DND-41 (cell line): ENCODE data around the gene BBS5.

Experiments used
- EZH2 ChIP-seq: IDR thresholded peaks from 3 replicates; pipeline ENCODE4 v1.6.1; 2012; ENCODE audit warnings: borderline replicate concordance, low read depth, mild to moderate bottlenecking, moderate library complexity, low read length, inconsistent platforms; ENCODE audit not compliant: severe bottlenecking
- TF ChIP-seq, protein P1 (sequence below): IDR thresholded peaks from 2 replicates; pipeline ENCODE4 v1.5.1; 2012; ENCODE audit warnings: borderline replicate concordance, low read length, moderate library complexity, mild to moderate bottlenecking; ENCODE audit not compliant: poor library complexity, severe bottlenecking; ENCODE audit errors: extremely low read depth

- TF ChIP-seq, protein P1, sequence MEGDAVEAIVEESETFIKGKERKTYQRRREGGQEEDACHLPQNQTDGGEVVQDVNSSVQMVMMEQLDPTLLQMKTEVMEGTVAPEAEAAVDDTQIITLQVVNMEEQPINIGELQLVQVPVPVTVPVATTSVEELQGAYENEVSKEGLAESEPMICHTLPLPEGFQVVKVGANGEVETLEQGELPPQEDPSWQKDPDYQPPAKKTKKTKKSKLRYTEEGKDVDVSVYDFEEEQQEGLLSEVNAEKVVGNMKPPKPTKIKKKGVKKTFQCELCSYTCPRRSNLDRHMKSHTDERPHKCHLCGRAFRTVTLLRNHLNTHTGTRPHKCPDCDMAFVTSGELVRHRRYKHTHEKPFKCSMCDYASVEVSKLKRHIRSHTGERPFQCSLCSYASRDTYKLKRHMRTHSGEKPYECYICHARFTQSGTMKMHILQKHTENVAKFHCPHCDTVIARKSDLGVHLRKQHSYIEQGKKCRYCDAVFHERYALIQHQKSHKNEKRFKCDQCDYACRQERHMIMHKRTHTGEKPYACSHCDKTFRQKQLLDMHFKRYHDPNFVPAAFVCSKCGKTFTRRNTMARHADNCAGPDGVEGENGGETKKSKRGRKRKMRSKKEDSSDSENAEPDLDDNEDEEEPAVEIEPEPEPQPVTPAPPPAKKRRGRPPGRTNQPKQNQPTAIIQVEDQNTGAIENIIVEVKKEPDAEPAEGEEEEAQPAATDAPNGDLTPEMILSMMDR: no peak
- TF ChIP-seq EZH2: no peak
Observed at GRCh38 chr2:169485650-169486138, 6.4 kb downstream of the BBS5 start.
